ENCODE measurements around the gene COX14. TPM values are rescaled to one million over a fixed set of nuclear protein-coding genes. Genes with fewer than 3 reads are reported as not detected.

COX14 gene
- total RNA-seq, 1 donor from 2014 or later, result 23.3 TPM

DNA sequence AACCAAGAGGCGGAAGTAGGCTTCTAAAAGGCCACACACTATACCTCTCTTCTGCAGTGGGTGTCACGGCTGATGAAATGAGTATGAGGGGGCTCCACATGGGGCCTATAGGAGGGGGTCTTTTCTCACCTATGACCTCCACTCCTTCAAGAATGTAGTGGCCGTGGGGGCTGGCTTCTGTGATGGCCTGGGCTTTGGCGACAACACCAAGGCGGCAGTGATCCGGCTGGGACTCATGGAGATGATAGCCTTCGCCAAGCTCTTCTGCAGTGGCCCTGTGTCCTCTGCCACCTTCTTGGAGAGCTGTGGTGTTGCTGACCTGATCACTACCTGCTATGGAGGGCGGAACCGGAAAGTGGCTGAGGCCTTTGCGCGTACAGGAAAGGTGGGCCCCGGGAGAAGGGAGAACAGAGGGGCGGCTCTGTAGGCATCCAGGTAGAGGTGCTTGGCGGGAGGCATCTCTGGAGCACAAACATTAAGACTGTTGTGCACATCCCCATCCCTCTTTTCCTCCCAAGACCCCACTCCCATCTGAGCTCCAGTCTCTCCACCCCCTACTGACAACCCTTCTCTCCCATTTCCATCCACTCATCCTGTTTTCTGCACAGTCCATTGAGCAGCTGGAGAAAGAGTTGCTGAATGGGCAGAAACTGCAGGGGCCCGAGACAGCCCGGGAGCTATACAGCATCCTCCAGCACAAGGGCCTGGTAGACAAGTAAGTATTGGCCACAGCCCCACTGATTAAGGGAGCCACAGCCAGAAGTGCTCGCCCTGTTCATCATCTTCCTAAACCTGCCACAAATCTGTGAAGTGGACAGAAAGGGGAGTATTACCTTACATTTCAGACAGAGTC is 4.4 kb upstream of the COX14 start:
- peaks cover 14% of the 10 kb centered on the region for H3K4me1 Mint-ChIP-seq (ENCODE audit: low read depth, unreplicated experiment)
- no peak for DNase-seq
- peaks cover 7% of the 10 kb centered on the region for H3K9me3 Mint-ChIP-seq (ENCODE audit: unreplicated experiment)

DNA sequence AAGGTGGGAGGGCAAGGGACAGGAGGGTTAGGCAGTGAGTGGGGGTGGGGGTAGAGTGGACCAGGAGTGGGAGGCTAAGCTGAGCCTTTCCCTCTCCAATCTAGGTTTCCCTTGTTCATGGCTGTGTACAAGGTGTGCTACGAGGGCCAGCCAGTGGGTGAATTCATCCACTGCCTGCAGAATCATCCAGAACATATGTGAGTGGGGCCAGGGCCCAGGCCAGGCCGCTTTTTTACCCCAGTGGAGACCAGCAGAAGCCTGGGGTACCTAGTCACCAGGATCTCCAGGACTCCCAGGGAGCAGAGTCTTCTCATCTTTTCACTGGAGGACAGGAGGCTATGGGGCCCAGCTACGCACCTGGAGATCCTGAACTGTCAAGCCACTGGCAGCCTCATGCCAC is 2.7 kb upstream of the COX14 start:
- H3K9me3 Mint-ChIP-seq (ENCODE audit: unreplicated experiment), result peaks cover 4% of the 10 kb centered on the region
- no peak overlapping the region for H3K27ac Mint-ChIP-seq (ENCODE audit: unreplicated experiment)
- H3K4me3 Mint-ChIP-seq (ENCODE audit: unreplicated experiment), result no peak overlapping the region
- peaks cover 7% of the 10 kb centered on the region for H3K27me3 Mint-ChIP-seq (ENCODE audit: unreplicated experiment)
- DNase-seq, result no peak
- TF ChIP-seq, protein P1, sequence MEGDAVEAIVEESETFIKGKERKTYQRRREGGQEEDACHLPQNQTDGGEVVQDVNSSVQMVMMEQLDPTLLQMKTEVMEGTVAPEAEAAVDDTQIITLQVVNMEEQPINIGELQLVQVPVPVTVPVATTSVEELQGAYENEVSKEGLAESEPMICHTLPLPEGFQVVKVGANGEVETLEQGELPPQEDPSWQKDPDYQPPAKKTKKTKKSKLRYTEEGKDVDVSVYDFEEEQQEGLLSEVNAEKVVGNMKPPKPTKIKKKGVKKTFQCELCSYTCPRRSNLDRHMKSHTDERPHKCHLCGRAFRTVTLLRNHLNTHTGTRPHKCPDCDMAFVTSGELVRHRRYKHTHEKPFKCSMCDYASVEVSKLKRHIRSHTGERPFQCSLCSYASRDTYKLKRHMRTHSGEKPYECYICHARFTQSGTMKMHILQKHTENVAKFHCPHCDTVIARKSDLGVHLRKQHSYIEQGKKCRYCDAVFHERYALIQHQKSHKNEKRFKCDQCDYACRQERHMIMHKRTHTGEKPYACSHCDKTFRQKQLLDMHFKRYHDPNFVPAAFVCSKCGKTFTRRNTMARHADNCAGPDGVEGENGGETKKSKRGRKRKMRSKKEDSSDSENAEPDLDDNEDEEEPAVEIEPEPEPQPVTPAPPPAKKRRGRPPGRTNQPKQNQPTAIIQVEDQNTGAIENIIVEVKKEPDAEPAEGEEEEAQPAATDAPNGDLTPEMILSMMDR (IDR thresholded peaks at IDR 0.05; ENCODE audit: partially characterized antibody, unreplicated experiment), result no peak
- no peaks in the 10 kb centered on the region for H3K36me3 Mint-ChIP-seq (ENCODE audit: unreplicated experiment)
- H3K4me1 Mint-ChIP-seq (ENCODE audit: low read depth, unreplicated experiment), result peaks cover 9% of the 10 kb centered on the region

More for the DNA sequence above, 4.4 kb upstream of the COX14 start:
- Mint-ChIP-seq H3K4me3 (ENCODE audit: unreplicated experiment) (no peak overlapping the region), H3K36me3 (ENCODE audit: unreplicated experiment) (no peaks in the 10 kb centered on the region), H3K27ac (ENCODE audit: unreplicated experiment) (no peak overlapping the region), H3K27me3 (ENCODE audit: unreplicated experiment) (peaks cover 7% of the 10 kb centered on the region)
- TF ChIP-seq, protein P1 (IDR thresholded peaks at IDR 0.05; ENCODE audit: partially characterized antibody, unreplicated experiment), result no peak

DNA sequence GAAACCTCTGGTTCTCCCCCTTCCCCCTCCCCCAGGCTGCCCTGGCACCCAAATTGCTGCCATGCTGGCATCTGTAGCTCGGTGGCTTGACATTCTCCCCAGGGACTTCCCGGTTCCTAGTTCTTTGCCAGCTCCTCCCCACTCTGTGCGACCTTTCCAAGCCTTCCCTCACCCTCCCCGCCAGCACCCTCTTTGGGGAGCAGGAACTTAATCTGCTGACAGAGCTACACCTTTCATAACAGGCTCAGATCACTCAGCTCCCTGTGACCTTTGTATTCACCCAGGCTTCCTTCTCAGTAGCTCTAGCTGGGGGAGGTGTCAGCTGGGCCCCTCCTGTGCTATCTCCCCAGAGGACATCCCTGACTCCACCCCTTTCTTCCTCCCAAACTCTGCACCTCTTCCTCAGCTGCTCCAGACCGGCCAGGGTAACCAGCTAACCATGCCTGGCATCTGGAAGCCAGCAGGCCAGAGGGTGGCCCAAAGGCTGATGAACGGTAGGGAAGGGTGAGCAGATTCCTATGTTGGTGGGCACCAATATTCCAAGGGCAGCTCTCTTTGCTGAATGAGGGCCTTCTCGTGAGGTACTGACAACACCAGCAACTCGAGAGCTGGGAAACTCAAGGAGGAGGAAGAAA is 1.8 kb upstream of the COX14 start:
- Mint-ChIP-seq H3K9me3 (ENCODE audit: unreplicated experiment) (peaks cover 4% of the 10 kb centered on the region), H3K27ac (ENCODE audit: unreplicated experiment) (peak overlapping the region; percentile 74), H3K4me1 (ENCODE audit: low read depth, unreplicated experiment) (peaks cover 9% of the 10 kb centered on the region), H3K4me3 (ENCODE audit: unreplicated experiment) (peak overlapping the region; percentile 48), H3K36me3 (ENCODE audit: unreplicated experiment) (no peaks in the 10 kb centered on the region), H3K27me3 (ENCODE audit: unreplicated experiment) (peaks cover 9% of the 10 kb centered on the region)
- TF ChIP-seq, protein P1 (IDR thresholded peaks at IDR 0.05; ENCODE audit: partially characterized antibody, unreplicated experiment), result no peak
- DNase-seq, result no peak

DNA sequence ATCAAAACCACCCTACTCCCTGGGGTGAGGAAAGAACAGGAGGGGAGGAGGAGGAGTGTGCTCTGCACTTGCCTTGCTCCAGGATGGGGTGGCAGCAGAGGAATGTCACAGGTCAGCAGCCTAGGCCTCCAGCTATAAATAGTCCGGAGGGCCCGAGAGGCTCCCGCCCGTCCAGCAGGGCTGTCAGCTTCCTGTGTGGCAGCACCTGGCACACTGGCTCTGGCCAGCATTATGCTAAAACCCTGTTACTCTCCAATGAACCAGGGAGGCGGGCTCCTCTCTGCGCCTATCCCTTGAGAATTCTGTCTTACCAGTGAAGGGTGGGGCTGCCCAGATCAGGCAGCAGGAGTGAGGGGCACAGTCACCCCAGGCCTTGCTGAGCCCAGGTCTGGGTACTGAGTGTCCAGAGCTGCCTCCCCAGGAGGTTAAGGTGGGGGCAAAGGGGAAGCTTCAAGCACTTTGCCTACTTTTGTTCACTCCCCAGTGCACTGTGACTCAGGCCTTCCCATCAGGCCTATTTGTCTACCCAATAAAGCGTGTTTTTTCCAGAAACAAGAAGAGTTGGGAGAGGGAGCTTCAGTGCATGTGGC is 1.2 kb upstream of the COX14 start:
- Mint-ChIP-seq H3K9me3 (ENCODE audit: unreplicated experiment) (peaks cover 4% of the 10 kb centered on the region), H3K27ac (ENCODE audit: unreplicated experiment) (peak overlapping the region; percentile 74), H3K27me3 (ENCODE audit: unreplicated experiment) (peaks cover 6% of the 10 kb centered on the region), H3K4me1 (ENCODE audit: low read depth, unreplicated experiment) (peaks cover 9% of the 10 kb centered on the region), H3K4me3 (ENCODE audit: unreplicated experiment) (peak overlapping the region; percentile 99), H3K36me3 (ENCODE audit: unreplicated experiment) (no peaks in the 10 kb centered on the region)
- TF ChIP-seq, protein P1 (IDR thresholded peaks at IDR 0.05; ENCODE audit: partially characterized antibody, unreplicated experiment), result no peak
- DNase-seq, result peak; percentile 56

DNA sequence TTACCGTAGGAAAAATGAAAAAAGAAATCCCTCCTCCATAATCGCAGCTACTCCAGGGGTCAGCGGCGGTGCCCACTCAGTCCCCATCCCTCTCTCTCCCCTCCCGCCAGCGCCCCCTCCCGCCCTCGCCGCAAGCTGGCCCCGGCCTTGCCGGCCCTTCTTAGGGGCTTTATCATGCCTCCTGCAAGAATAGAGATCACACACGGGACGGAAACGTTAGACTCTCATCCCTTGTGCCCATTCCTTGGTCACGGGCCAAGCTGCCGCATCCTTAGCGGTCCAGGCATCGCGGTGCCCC is 692 bp upstream of the COX14 start:
- H3K27me3 Mint-ChIP-seq (ENCODE audit: unreplicated experiment), result peaks cover 5% of the 10 kb centered on the region
- TF ChIP-seq, protein P1 (IDR thresholded peaks at IDR 0.05; ENCODE audit: partially characterized antibody, unreplicated experiment), result peak; percentile 87
- peak overlapping the region; percentile 99 for H3K4me3 Mint-ChIP-seq (ENCODE audit: unreplicated experiment)
- peak overlapping the region; percentile 84 for H3K27ac Mint-ChIP-seq (ENCODE audit: unreplicated experiment)
- peaks cover 4% of the 10 kb centered on the region for H3K9me3 Mint-ChIP-seq (ENCODE audit: unreplicated experiment)
- no peak for DNase-seq
- H3K36me3 Mint-ChIP-seq (ENCODE audit: unreplicated experiment), result no peaks in the 10 kb centered on the region
- peaks cover 9% of the 10 kb centered on the region for H3K4me1 Mint-ChIP-seq (ENCODE audit: low read depth, unreplicated experiment)

Data from glutamatergic neuron (in vitro differentiated cells).